GM10266 (cell line): ENCODE results near the gene PTCH2.
"Not testable (repeated sequence)": the region's sequence is repeated elsewhere in the genome, so short reads cannot be mapped to it uniquely, and the experiment has no call there.

Experiments used
- DNase-seq: peaks from one replicate; pipeline ENCODE4 v3.0.0; 2012; ENCODE audit errors: extremely low spot score
- CTCF ChIP-seq: IDR thresholded peaks from 2 replicates; pipeline ENCODE4 v1.5.1; 2012; ENCODE audit warnings: mild to moderate bottlenecking, low read depth; ENCODE audit not compliant: control insufficient read depth, insufficient read depth; ENCODE audit errors: missing control alignments

PTCH2 gene

GRCh38 chr1:44817771-44818495, 25.1 kb downstream of the PTCH2 start:
- DNase-seq = no peak
- TF ChIP-seq CTCF = no peak

DNA sequence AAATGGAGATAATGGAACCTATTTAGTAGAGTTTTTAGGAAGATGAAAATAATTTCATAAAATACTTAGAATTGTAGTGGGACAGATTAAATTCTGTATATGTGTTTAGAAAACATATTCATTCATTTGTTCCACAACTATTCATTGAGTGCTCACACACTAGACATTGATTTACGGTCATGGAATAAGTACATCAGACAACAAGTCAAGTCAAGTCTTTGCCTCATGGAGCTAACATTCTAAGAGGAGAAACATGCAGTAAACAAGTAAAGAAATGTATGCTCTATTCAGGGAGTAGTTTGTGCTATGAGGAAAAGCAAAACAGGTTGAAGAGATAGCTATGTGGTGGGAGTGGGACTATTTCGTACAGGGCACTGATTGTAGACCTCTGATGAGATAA, 25.7 kb downstream of the PTCH2 start:
- TF ChIP-seq CTCF = no peak
- DNase-seq = no peak

- not testable (repeated sequence) for DNase-seq
Observed at GRCh38 chr1:44815926-44816325, 27.1 kb downstream of the PTCH2 start.

- no peak for DNase-seq
- no peak for TF ChIP-seq CTCF
Observed at GRCh38 chr1:44812822-44813543, 30.1 kb downstream of the PTCH2 start.

- no peak for TF ChIP-seq CTCF
- no peak for DNase-seq
Observed at GRCh38 chr1:44811234-44811633, 31.8 kb downstream of the PTCH2 start.

DNA sequence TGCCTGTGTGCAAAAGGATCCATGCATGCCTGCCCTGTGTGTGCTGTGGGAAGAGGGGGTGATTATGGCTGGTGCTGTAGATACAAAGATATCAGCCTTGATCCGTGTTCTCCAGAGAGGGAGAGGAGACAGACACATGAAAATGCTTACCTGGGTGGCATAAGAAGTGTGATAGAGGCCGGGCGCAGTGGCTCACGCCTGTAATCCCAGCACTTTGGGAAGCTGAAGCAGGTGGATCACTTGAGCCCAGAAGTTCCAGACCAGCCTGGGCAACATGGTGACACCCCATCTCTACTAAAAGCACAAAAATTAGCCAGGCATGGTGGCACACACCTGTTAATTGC, 32.3 kb downstream of the PTCH2 start:
- not testable (repeated sequence) for DNase-seq

DNA sequence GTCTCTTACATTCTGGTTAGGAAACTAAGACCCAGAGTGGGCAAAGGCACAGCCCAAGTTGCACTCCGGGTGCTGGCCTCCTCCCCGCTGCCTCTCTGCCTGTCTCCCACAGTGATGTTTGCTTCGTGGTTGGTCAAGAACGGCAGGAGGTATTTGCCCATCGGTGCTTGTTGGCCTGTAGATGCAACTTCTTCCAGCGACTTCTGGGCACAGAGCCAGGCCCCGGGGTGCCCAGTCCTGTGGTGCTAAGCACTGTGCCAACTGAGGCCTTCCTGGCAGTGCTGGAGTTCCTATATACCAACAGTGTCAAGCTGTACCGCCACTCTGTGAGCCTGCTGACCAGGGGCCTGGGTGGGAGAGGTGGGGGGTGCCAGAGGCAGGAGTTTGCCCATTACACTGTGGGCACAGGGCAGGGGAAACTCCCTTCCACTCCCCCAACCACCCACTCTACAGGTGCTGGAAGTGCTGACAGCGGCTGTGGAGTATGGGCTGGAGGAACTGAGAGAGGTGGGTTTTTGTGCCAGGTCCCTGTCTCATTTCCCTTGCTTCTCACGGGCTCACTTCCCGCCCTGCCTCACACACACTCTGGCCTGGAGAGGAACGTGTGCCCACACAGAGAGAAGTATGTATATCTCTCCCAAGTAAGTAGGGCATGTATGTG, 32.8 kb downstream of the PTCH2 start:
- TF ChIP-seq CTCF = no peak
- DNase-seq = no peak
